Spinal cord (tissue), 4 donors: ENCODE data around the gene PABPC3. TPM values are rescaled to one million over a fixed set of nuclear protein-coding genes. Genes with fewer than 3 reads are reported as not detected.

ENCODE experiments used
- polyA plus RNA-seq, 2 donors: library from polyadenylated mRNA; unstranded; fragments of 120-200 nt; gene quantifications; one replicate each; pipeline ENCODE4 v1.2.1, GENCODE V29; 2013; ENCODE audit not compliant: insufficient read length in 2 of 2
- small RNA-seq: library from RNA; depleted of rRNA; stranded (forward); fragments of <200 nt; gene quantifications from one replicate; pipeline ENCODE3, GENCODE V24; 2014; ENCODE audit warnings: low replicate concordance
- total RNA-seq, 2 donors: library from RNA; depleted of rRNA in 1 of 2; stranded (reverse); fragments of 120-200 nt in 1 of 2; fragments of >200 nt in 1 of 2; gene quantifications; one replicate each; pipeline versions ENCODE4 v1.2.3 to v1.2.4, GENCODE V29; 2013 to 2014

PABPC3 gene
- total and polyA plus RNA-seq, 4 donors: 0.28 to 1.3 (median 0.74) TPM

Small RNAs within 50 kb of the gene (small RNA-seq; reads per million reads assigned to genes)
- gene AL359757.2: not detected

Other genes starting within 250 kb of the PABPC3 start
- 10 to 100 TPM; 21.0 to 81.6 TPM for gene AMER2, start 76.2 kb downstream of the PABPC3 start, total RNA-seq
- gene AMER2, start 76.2 kb downstream of the PABPC3 start, polyA plus RNA-seq: 10 to 100 TPM; 31.0 to 40.1 TPM
- gene MTMR6, start 191.4 kb downstream of the PABPC3 start, total RNA-seq: 10 to 100 TPM; 16.3 to 41.4 TPM
- gene MTMR6, start 191.4 kb downstream of the PABPC3 start, polyA plus RNA-seq: 10 to 100 TPM; 19.9 TPM
- 10 to 100 TPM; 52.3 to 89.5 TPM for gene NUP58, start 205.5 kb downstream of the PABPC3 start, total RNA-seq
- 10 to 100 TPM; 37.6 to 39.9 TPM for gene NUP58, start 205.5 kb downstream of the PABPC3 start, polyA plus RNA-seq